MG63 (cell line): ENCODE results near the gene PABPC1L. TPM values are rescaled to one million over a fixed set of nuclear protein-coding genes. Genes with fewer than 3 reads are reported as not detected.

ENCODE experiments used
- DNase-seq: peaks from one replicate; pipeline ENCODE4 v3.0.0-alpha.2; 2020
- H3K27me3 ChIP-seq: fragments of 250-450 bp; sonication (Bioruptor Pico); 2 replicates; pipeline ENCODE4 v1.5.1; 2020; ENCODE audit warnings: mild to moderate bottlenecking, moderate library complexity
- H3K36me3 ChIP-seq: fragments of 250-450 bp; sonication (Bioruptor Pico); 2 replicates; pipeline ENCODE4 v1.5.1; 2020; ENCODE audit warnings: mild to moderate bottlenecking, moderate library complexity
- H3K4me3 ChIP-seq: fragments of 250-450 bp; sonication (Bioruptor Pico); 2 replicates; pipeline ENCODE4 v1.5.1; 2020; ENCODE audit warnings: mild to moderate bottlenecking, moderate library complexity
- H3K9me3 ChIP-seq: fragments of 250-450 bp; sonication (Bioruptor Pico); 2 replicates; pipeline ENCODE4 v1.5.1; 2020; ENCODE audit warnings: mild to moderate bottlenecking, moderate library complexity
- total RNA-seq: library from RNA; depleted of rRNA; stranded (reverse); fragments of >200 nt; shearing (Covaris generic); gene quantifications from 2 replicates; pipeline ENCODE4 v1.2.3, GENCODE V29; 2014; ENCODE audit warnings: low replicate concordance

Gene PABPC1L
- total RNA-seq, 1 experiment from 2014 or later: 9.1 TPM

DNA sequence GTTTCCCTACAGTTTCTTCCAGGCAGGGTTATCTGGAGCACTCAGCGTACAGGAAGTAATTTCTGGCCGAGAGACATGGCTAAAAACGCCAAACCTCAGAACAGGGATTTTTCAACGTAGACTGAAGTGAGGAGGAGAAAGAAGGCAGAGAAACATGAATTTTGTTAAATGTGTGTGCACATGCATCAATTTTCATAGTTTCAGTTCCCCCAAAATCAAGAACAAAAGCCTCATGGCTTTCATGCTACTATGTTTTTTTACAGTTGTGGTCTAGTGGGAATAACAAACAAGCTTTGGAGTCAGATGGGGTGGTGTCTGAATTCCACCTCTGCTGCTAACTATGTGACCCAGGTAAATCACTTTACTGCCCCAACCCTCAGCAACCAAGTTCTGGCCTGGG lies 45.4 kb downstream of the PABPC1L start:
- peaks cover 85% of the 10 kb centered on the region for H3K36me3 ChIP-seq
- no peaks in the 10 kb centered on the region for H3K9me3 ChIP-seq
- no peak for DNase-seq
- H3K4me3 ChIP-seq: no peak overlapping the region
- no peaks in the 10 kb centered on the region for H3K27me3 ChIP-seq

DNA sequence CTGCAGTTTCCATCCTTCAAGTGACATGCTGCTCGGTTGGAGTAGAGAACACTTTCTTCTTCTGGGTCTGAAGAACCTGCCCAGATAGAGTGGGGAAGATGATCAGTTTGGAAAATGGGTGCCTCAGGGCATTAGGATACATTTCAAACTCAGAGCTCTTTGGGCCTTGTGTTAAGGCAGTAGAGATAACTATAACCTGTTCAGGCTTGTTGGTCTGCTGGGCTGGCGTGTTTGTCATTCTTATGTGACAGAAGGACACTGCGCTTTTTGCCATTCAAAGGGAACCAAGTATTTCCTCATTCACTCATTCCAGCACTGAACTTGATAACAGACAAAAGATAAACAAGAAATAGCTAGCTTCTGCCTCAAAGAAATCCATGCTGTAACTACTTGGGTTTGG lies 46.5 kb downstream of the PABPC1L start:
- Histone ChIP-seq H3K36me3 (peaks cover 73% of the 10 kb centered on the region), H3K9me3 (no peaks in the 10 kb centered on the region), H3K4me3 (no peak overlapping the region), H3K27me3 (no peaks in the 10 kb centered on the region)
- DNase-seq: no peak

DNA sequence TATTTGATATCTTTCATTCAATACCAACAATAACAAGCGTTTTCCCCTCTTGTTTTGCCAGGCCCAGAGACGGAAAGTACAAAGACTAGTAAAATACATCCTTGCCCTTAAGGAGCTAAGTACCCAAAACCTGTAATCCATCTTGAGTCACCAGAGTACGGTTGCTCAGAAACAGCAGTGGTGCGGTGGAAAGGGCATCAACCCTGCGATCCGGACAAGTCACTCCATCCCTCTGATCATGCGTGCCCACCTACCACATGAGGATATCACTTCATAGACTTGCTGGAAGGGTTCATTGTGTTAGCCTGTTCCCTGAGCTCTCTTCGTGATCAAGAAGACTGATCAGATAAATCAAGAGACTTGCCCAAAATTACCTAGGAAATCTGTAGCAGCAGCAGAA lies 48.4 kb downstream of the PABPC1L start:
- Histone ChIP-seq H3K27me3 (no peaks in the 10 kb centered on the region), H3K9me3 (no peaks in the 10 kb centered on the region), H3K36me3 (peaks cover 55% of the 10 kb centered on the region), H3K4me3 (peak overlapping the region; percentile 74)
- DNase-seq: no peak

DNA sequence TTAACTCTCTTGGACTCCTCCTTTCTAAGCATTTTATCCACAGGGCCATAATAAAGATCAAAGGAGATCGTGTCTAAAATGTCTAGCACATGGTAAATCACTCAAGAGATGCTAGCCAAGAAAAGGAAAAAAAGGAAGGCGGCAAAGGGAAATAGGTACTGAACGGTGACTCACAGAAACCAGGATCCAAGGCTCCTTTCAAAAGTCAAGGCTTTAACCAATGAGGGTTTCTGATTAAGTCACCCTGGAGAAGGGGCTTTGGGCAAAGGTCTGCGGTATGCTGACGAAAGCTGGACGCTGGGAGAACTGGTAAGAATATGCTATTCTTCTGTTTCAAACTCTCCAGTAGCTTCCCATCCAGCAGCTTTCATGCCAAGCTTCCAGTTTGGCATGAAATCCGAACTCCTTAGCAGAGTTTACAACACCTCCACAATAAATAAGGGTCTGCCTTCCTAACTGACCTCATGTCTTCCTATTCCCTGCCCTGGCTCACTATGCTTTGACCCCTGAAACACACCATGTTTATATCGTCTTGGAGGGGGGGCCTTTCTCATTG lies 49.3 kb downstream of the PABPC1L start:
- peak; percentile 37 for DNase-seq
- Histone ChIP-seq H3K36me3 (peaks cover 46% of the 10 kb centered on the region), H3K4me3 (peak overlapping the region; percentile 74), H3K9me3 (no peaks in the 10 kb centered on the region), H3K27me3 (no peaks in the 10 kb centered on the region)

DNA sequence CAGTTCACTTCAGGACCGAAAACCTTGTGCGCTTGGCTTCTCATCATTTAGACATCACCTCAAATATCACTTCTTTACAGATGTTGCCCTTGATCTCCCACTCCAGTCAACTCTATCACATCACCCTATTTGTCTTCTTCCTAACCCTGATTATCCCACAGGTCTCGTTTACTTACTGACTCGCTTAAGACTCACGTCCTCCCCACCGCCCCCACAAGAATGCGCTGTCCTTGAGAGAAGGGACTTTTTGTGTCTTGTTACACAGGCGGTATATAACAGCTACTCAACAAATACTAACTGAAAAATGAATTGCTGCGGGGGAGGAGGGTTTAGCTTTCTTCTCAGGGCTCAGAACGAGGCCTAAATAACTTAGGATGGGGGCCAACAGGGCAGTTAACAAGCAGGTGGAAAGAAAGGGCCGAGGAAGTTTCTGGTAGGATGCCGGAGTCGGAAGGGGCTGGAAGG lies 49.8 kb downstream of the PABPC1L start:
- DNase-seq: peak; percentile 66
- H3K36me3 ChIP-seq: peaks cover 41% of the 10 kb centered on the region
- no peaks in the 10 kb centered on the region for H3K27me3 ChIP-seq
- no peaks in the 10 kb centered on the region for H3K9me3 ChIP-seq
- peak overlapping the region; percentile 74 for H3K4me3 ChIP-seq

DNA sequence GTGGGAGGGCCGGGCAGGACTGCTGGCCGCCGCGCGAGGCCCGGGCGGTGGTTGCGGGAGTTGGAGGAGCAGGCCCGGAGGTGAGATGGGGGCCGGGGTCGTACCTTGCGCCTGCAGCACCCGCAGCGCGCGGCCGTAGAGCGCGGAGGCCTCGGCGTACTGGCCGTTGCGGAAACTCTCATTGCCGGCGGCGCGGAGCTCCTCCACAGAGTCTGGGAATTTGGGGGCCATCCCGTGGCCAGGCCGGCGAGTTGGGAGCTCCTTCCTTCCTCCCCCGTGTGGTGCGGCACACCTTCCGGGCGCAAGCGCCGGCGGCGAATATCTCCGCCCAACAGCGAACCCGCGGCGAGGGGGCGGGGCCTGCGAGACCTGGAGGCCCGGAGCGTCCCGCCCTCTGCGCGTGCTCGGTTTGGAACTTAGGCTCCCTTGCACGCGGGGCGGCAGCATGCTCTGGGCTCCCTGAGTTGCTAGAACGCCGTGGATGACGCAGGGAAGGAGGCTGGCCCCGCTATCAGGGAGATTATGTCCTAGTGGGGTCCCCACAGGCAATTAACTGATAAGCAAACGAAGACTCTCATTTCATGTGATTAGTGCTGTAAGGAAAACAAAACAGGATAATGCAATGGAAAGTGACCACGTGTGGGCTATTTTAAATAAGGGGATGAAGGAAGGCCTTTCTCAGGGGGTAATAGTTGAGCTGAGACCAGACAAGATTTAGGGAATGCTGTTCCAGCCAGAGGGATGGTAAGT lies 50.4 kb downstream of the PABPC1L start, which contains the start of gene TOMM34:
TSS of gene TOMM34 (minus strand) at position 295 of the 750 bp plus-strand sequence. CDS start at position 231, 64 bp downstream.
- Histone ChIP-seq H3K9me3 (no peaks in the 10 kb centered on the region), H3K27me3 (no peaks in the 10 kb centered on the region), H3K4me3 (peak within 1 kb of the TSS; percentile 74), H3K36me3 (peaks cover 35% of the 10 kb centered on the region)
- DNase-seq: peak; percentile 96

DNA sequence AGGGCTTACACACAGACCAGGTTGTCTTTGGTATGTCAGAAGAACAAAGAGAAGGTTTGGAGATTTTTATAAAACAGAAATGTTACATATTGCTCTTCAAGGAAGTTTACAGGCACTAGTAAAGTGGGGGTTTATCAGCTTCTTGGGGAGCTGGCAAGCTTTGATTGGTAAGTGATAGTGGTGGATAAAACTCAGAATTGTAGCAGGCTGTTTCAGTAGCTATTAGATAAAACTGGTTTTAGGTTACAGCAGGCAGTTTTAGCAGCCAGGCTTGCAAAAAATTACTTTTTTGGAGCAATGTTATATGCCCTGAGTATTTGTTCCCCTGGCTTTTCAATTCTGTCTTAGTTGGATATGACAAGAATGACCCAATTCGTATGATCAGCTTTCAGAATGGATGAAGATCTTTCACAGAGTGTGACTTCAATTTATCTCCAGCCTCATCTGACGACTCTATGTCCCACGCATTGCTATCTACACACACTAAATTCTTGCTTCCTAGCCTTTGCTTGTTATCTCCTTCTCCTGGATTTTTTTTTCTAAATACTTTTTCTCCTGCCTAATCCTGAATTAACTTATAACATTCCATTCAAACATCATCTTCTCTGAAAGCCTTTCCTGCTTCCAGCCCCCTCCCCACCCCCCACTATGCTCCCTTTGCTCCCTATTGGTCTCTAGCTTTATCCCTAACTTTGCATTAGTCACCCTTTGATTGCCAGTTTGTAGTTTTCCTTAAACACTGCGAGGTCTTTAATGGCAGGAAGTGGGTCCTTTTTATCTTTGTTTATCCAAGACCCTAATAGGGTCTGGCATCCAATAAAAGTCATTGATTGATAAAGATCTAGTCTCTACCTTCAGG lies 51.4 kb downstream of the PABPC1L start:
- peak; percentile 35 for DNase-seq
- no peaks in the 10 kb centered on the region for H3K27me3 ChIP-seq
- H3K9me3 ChIP-seq: no peaks in the 10 kb centered on the region
- H3K4me3 ChIP-seq: peak overlapping the region; percentile 74
- H3K36me3 ChIP-seq: peaks cover 25% of the 10 kb centered on the region

DNA sequence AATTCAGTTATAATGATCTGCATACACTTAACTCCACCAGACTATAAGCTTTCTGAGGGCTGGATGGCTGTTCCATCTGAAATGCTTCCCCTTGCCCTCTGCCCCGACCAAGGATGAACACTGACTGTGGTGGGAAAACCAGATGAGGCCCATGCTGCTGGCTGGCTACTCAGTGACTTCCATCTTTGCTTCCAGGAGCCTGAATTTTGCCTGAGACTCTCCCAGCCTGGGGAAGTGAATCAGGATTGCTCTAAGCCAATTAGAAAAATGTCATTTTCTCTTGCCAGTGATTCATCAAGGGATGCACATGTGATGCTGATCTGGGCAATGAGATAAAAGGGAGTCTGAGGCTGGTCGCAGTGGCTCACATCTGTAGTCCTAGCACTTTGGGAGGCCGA lies 52.0 kb downstream of the PABPC1L start:
- H3K27me3 ChIP-seq: no peaks in the 10 kb centered on the region
- no peak overlapping the region for H3K4me3 ChIP-seq
- no peaks in the 10 kb centered on the region for H3K9me3 ChIP-seq
- peaks cover 20% of the 10 kb centered on the region for H3K36me3 ChIP-seq
- peak; percentile 11 for DNase-seq

DNA sequence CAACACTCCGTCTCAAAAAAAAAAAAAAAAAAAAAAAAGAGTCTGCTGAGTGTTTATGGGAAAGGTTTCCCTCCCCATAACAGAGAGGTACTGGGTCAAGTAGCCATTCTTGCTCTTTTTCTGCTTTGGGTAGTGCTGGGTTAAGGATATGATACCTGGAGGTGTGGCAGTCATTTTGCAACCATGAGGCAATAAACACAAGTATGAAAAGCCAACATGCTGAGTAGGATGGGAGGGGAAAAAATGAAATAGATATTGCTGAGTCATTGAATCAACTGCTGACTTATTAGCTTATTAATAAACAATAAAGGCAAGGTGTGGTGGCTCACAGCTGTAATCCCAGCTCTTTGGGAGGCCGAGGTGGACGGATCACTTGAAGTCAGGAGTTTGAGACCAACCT lies 52.6 kb downstream of the PABPC1L start:
- Histone ChIP-seq H3K27me3 (no peaks in the 10 kb centered on the region), H3K9me3 (no peaks in the 10 kb centered on the region), H3K4me3 (no peak overlapping the region), H3K36me3 (peaks cover 15% of the 10 kb centered on the region)
- no peak for DNase-seq

DNA sequence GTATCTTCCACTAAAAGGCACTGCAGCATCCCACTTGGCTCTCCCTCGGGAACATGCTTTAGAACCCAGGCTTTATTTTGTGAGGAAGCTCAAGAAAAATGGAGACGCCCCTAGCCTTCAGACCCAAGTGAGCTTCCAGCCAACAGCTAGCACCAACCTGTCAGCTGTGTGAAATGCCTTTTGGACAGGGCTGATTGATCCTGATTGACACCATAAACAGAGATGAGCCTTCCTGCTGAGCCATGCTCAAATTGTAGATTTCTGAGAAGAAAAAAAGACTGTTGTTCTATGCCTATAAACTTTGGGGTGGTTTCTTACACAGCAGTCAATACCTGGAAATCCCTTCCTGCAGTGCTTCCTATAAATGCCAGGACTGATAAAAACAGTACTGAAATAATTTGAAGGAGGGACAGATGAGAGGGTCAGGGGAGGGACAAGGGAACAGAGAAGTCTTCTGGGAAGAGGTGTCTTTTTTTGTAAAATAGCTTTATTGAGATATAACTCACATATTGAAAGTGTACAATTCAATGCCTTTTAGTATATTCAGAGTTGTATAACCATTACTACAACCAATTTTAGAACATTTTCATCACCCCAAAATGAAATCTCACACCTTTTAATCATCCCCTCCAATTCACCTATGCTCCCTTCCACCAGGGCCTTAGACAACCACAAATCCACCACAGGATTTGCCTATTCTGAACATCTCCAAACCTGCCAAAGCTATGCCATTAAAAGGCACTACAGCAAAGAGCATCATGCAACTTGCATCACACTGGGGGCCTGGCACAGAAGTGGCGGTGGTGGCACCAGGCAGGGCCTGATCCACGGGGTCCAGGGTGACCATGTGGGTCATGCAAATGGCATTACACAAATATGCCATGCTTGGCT lies 53.7 kb downstream of the PABPC1L start:
- Histone ChIP-seq H3K36me3 (peaks cover 5% of the 10 kb centered on the region), H3K9me3 (no peaks in the 10 kb centered on the region), H3K27me3 (no peaks in the 10 kb centered on the region), H3K4me3 (no peak overlapping the region)
- DNase-seq: no peak

DNA sequence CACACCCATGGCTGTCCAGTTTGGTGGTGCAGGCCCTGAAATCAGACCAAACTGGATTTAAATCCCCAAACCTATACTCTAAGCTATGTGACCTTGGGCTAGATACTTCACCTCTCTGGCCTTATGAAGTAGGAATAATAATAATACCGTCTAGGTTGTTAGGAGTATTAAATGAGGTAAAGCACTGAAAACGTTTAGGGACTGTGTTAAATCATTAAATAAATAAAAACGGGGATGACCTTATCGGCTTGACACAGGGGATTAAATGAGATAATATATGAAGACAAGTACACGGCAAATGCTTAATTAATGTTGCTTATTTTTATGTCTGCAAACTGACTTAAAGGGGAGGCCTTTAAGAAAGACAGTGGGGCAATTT lies 55.8 kb downstream of the PABPC1L start:
- no peaks in the 10 kb centered on the region for H3K9me3 ChIP-seq
- peak overlapping the region; percentile 93 for H3K4me3 ChIP-seq
- no peak for DNase-seq
- no peaks in the 10 kb centered on the region for H3K27me3 ChIP-seq
- H3K36me3 ChIP-seq: peaks cover 2% of the 10 kb centered on the region

DNA sequence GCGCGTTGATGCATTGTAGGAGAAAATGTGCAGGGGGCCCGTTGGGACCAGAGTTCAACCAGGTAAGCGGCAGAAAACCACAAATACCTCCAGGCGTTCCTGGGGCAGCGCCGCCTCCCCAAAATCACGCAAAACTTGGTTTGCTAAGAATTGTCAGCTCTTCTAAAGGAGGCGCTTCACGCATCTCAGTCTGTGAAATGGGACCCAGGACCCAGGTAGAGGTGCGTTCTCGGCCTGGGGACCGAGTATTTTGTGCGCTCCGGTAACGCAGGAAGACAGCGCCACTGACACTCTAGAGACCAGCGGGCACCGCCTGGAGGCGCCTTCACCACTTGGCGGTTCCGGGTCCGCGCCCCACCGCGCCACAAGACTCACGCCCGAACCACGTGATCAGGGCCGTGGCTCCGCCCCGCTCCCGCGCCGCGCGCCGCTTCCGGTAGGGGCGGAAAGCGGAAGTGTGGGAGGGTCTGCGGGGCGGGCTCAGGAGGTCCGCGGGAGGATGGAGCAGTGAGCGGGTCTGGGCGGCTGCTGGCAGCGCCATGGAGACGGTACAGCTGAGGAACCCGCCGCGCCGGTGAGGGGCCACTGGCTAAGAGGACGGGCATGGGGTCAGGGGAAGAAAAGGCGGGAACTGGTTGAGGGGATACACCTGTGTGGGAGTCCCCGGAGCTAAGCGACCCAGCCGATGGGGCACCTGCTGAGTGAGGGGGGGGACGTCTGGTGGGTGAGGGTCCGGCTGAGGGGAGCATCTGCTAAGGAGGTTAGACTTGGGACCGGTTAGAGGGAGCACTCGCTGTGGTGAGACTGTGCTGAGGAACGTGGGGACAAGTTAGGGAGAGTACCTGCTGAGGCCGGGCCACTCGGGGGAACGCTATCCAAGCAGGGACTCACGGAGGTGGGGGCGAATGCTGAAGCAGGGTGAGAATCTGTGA lies 56.4 kb downstream of the PABPC1L start, which contains the start of gene STK4:
TSS of gene STK4 (plus strand) at position 483 of the 932 bp plus-strand sequence. CDS start at position 540, 57 bp downstream.
- no peaks in the 10 kb centered on the region for H3K9me3 ChIP-seq
- no peaks in the 10 kb centered on the region for H3K27me3 ChIP-seq
- peak within 1 kb of the TSS; percentile 93 for H3K4me3 ChIP-seq
- H3K36me3 ChIP-seq: peaks cover 4% of the 10 kb centered on the region
- DNase-seq: peak; percentile 94

DNA sequence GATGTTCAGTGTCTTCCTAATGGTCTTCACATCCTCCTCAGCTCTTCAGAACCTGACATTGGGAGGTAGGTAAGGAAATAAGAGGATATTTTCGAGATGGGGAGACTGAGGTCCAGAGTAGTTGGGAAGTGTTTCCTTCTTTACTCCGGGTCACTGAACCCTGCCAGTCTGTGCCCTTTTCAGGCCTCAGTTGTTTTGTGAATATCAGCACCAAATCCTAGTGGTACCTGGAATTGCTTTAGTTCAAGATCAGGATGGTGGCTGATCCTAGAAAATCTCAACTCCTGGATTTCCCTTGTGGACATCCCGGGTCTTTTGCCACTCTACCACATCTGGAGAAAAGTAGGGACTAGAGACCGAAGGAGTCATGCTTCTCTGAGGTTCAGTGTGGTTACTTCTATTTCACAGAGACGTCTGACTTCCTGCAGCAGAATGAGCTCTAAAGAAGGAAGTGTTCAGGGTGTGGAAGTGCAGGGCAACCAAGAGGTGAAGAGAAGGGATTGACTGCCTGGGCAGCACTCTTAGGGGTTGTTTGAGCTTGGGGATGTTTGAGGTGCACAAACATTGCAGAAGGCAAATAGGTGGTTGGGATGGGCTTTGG lies 57.4 kb downstream of the PABPC1L start:
- Histone ChIP-seq H3K9me3 (no peaks in the 10 kb centered on the region), H3K27me3 (no peaks in the 10 kb centered on the region), H3K36me3 (peaks cover 8% of the 10 kb centered on the region), H3K4me3 (peak overlapping the region; percentile 93)
- DNase-seq: no peak

DNA sequence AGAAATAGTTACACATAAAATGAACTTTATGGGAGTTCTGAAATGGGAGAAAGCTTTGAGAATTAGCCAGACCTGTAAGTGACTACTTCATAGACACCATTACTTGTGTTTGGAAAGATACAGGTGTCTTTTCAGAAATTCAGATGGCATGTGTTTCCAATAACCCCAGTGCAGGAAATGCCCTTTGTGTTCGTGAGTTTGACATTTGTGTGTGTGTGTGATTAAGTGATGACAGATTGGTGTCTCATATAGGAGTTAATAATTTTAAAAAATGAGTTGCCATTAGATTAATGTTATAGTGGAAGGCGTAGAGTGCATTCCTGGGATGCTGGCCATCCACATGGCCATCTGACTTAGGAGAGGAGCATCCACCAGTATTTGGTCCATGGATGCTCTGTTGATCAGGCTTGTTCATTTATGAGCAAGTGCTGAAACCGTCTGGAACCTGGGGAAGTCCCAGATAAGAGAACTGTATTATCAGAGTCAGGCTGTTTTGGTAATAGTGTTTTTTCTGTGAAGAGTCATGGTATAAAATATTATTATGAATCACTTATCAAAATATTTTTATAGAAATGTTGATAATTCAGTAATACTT lies 59.5 kb downstream of the PABPC1L start:
- Histone ChIP-seq H3K4me3 (no peak overlapping the region), H3K9me3 (no peaks in the 10 kb centered on the region), H3K36me3 (peaks cover 25% of the 10 kb centered on the region), H3K27me3 (no peaks in the 10 kb centered on the region)
- DNase-seq: no peak
